GM12878 (cell line): ENCODE data around the gene GYG2. TPM values are rescaled to one million over a fixed set of nuclear protein-coding genes. Genes with fewer than 3 reads are reported as not detected.

Experiments used
- ATAC-seq: fragments of 200-7000 bp; cut with Tn5 transposase; 3 replicates; pipeline ENCODE4 v1.9.1; 2020; ENCODE audit warnings: mild to moderate bottlenecking, moderate library complexity
- BruUV-seq: library from RNA; stranded (reverse); fragments of 400-500 nt; replicated peaks from 2 replicates; lab custom pipeline; 2021; lab: Mats Ljungman, UMichigan
- CTCF ChIA-PET: fragments of 300-600 bp; sonication (Branson Sonifier 250); formaldehyde crosslinking; extraction: SDS; loops from one replicate; lab custom pipeline; 2021; ENCODE audit warnings: inconsistent platforms; lab: Yijun Ruan, JAX
- POLR2A ChIA-PET: fragments of 350-600 bp; formaldehyde crosslinking; extraction: SDS; loops from one replicate; lab custom pipeline; 2021; ENCODE audit warnings: inconsistent platforms; lab: Charles Lee
- RAD21 ChIA-PET: fragments of 300-600 bp; sonication (Branson Sonifier 250); formaldehyde crosslinking; loops from one replicate; lab custom pipeline; 2023; ENCODE audit warnings: antibody characterized with exemption; ENCODE audit not compliant: unreplicated experiment; lab: Charles Lee
- SMC1A ChIA-PET: fragments of 300-600 bp; sonication (Branson Sonifier 250); formaldehyde crosslinking; loops from one replicate; lab custom pipeline; 2023; ENCODE audit not compliant: unreplicated experiment, uncharacterized antibody; lab: Charles Lee
- DNase-seq: peaks from one replicate; pipeline ENCODE4 v3.0.0-alpha.2; 2011; ENCODE audit warnings: low read depth, low spot score
- FAIRE-seq: peaks from 3 replicates; lab custom pipeline; 2011; peaks lifted over from hg19 to GRCh38; lab: Jason Lieb, UNC
- H2AFZ ChIP-seq: 2 replicates; pipeline ENCODE4 v1.6.0; 2011; ENCODE audit warnings: low read depth, low read length, control low read depth; ENCODE audit not compliant: control insufficient read depth
- H3K27ac ChIP-seq: 2 replicates; pipeline ENCODE4 v1.5.1; 2011; ENCODE audit warnings: control low read depth; ENCODE audit not compliant: control insufficient read depth, insufficient read depth
- H3K27me3 ChIP-seq, 2 experiments: replicated peaks in 1 of 2; 2 replicates each; pipeline versions ENCODE4 v1.6.0 to v1.6.1; 2011; ENCODE audit warnings: low read length in 1 of 2; ENCODE audit not compliant: control insufficient read depth in 2 of 2, insufficient read depth in 2 of 2
- H3K36me3 ChIP-seq, 2 experiments: 2 replicates each; pipeline ENCODE4 v1.5.1; 2011; ENCODE audit warnings: low read length in 1 of 2; ENCODE audit not compliant: control insufficient read depth in 2 of 2, insufficient read depth in 2 of 2
- H3K4me1 ChIP-seq: 2 replicates; pipeline ENCODE4 v1.6.1; 2011; ENCODE audit warnings: mild to moderate bottlenecking, low read length, moderate library complexity, mixed read lengths; ENCODE audit not compliant: control insufficient read depth, insufficient read depth
- H3K4me2 ChIP-seq: 2 replicates; pipeline ENCODE4 v1.6.0; 2011; ENCODE audit warnings: control low read depth; ENCODE audit not compliant: control insufficient read depth, insufficient read depth
- H3K4me3 ChIP-seq: fragments of 200-600 bp; sonication (generic); 2 replicates; pipeline ENCODE4 v1.5.1; 2016
- H3K79me2 ChIP-seq: 2 replicates; pipeline ENCODE4 v1.6.0; 2011; ENCODE audit warnings: low read length; ENCODE audit not compliant: control insufficient read depth, insufficient read depth
- H3K9ac ChIP-seq: 2 replicates; pipeline ENCODE4 v1.8.0; 2011; ENCODE audit warnings: low read length, control low read depth, mixed read lengths; ENCODE audit not compliant: control insufficient read depth, insufficient read depth
- H3K9me3 ChIP-seq: replicated peaks from 3 replicates; pipeline ENCODE4 v1.5.1; 2011; ENCODE audit warnings: mild to moderate bottlenecking, low read length; ENCODE audit not compliant: control insufficient read depth, insufficient read depth
- H4K20me1 ChIP-seq: 2 replicates; pipeline ENCODE4 v1.6.0; 2011; ENCODE audit not compliant: control insufficient read depth, insufficient read depth
- CHD4 ChIP-seq: fragments of 200-600 bp; sonication (generic); IDR thresholded peaks from 2 replicates; pipeline ENCODE4 v1.6.1; 2016; ENCODE audit warnings: mild to moderate bottlenecking
- E2F8 ChIP-seq: fragments of 450-650 bp; IDR thresholded peaks from 2 replicates; pipeline ENCODE4 v1.6.1; 2018; ENCODE audit warnings: mild to moderate bottlenecking, low read depth, moderate library complexity; ENCODE audit not compliant: partially characterized antibody
- EED ChIP-seq: sonication (generic); IDR thresholded peaks from 2 replicates; pipeline ENCODE4 v1.6.1; 2016; ENCODE audit warnings: antibody characterized with exemption, low read depth
- ELK1 ChIP-seq: IDR thresholded peaks from 2 replicates; pipeline ENCODE4 v1.6.1; 2012; ENCODE audit warnings: low read depth, low read length, improper control_type of control experiment
- HSF1 ChIP-seq: fragments of 150-350 bp; IDR thresholded peaks from 2 replicates; pipeline ENCODE4 v1.6.1; 2014; ENCODE audit warnings: mild to moderate bottlenecking, low read depth, low read length
- IRF5 ChIP-seq: fragments of 450-650 bp; IDR thresholded peaks from 2 replicates; pipeline ENCODE4 v1.6.1; 2017; ENCODE audit warnings: borderline replicate concordance
- MLLT1 ChIP-seq: fragments of 450-650 bp; IDR thresholded peaks from 2 replicates; pipeline ENCODE4 v1.6.1; 2016; ENCODE audit warnings: mild to moderate bottlenecking
- NFYA ChIP-seq: IDR thresholded peaks from 2 replicates; pipeline ENCODE4 v1.6.1; 2011; ENCODE audit warnings: low read depth, mild to moderate bottlenecking, low read length, improper control_type of control experiment, borderline replicate concordance
- NFYB ChIP-seq: IDR thresholded peaks from 2 replicates; pipeline ENCODE4 v1.6.1; 2011; ENCODE audit warnings: low read depth, mild to moderate bottlenecking, low read length, improper control_type of control experiment, moderate library complexity; ENCODE audit not compliant: insufficient read depth
- PML ChIP-seq: IDR thresholded peaks from 2 replicates; pipeline ENCODE4 v1.6.1; 2012; ENCODE audit warnings: low read length, inconsistent platforms
- POU2F2 ChIP-seq: IDR thresholded peaks from 3 replicates; pipeline ENCODE4 v1.6.1; 2011; ENCODE audit warnings: low read depth, mild to moderate bottlenecking, low read length, borderline replicate concordance
- STAT1 ChIP-seq: fragments of 450-650 bp; conservative IDR thresholded peaks from 2 replicates; pipeline ENCODE4 v1.6.1; 2014; ENCODE audit warnings: antibody characterized with exemption, mild to moderate bottlenecking
- SUPT20H ChIP-seq: IDR thresholded peaks from 2 replicates; pipeline ENCODE4 v1.6.1; 2011; ENCODE audit warnings: low read depth, mild to moderate bottlenecking, low read length, moderate library complexity, borderline replicate concordance; ENCODE audit not compliant: control insufficient read depth
- ZNF217 ChIP-seq: fragments of 450-650 bp; IDR thresholded peaks from 2 replicates; pipeline ENCODE4 v1.6.1; 2017; ENCODE audit warnings: antibody characterized with exemption, mild to moderate bottlenecking
- ZNF622 ChIP-seq: fragments of 450-650 bp; IDR thresholded peaks from 2 replicates; pipeline ENCODE4 v1.6.1; 2017; ENCODE audit warnings: mild to moderate bottlenecking, inconsistent platforms
- WGBS: methylation state at CpG from one replicate; pipeline ENCODE4 v1.1.6; 2016; ENCODE audit warnings: low lambda C conversion rate; ENCODE audit not compliant: insufficient replicate concordance, insufficient coverage; ENCODE audit errors: missing lambda C conversion rate; 5-methylcytosine and 5-hydroxymethylcytosine counted together
- in situ Hi-C: fragments of 300-500 bp; cut with MboI; formaldehyde crosslinking; loops from 9 replicates; pipeline ENCODE4 v1.14.3; 2018; ENCODE audit warnings: mixed read lengths
- intact Hi-C: fragments of 100-400 bp; cut with micrococcal nuclease; formaldehyde crosslinking; loops from one replicate; pipeline ENCODE4 v1.14.2; 2022; ENCODE audit not compliant: unreplicated experiment
- polyA plus RNA-seq, 11 experiments: library from polyadenylated mRNA; depleted of rRNA in 4 of 11; unstranded in 6 of 11; stranded (reverse) in 5 of 11; fragments of >200 nt; fragmentation: Nextera tagmentation in 4 of 11; fragmentation: Illumina TruSeq in 1 of 11; extraction: Ambion mirVana in 4 of 11; extraction: Trizol in 1 of 11; gene quantifications; 1 replicate in 1 of 11; 2 replicates in 10 of 11; pipeline versions ENCODE4 v1.2.1 to v1.2.3, GENCODE V29; 2011 to 2016; ENCODE audit warnings: inconsistent platforms in 2 of 11, missing spikeins in 2 of 11, low read depth in 1 of 11
- total RNA-seq, 4 experiments: library from RNA; depleted of rRNA in 3 of 4; stranded (reverse); fragments of >200 nt in 3 of 4; fragmentation: Illumina TruSeq in 1 of 4; extraction: Trizol in 1 of 4; gene quantifications; 2 replicates each; pipeline versions ENCODE4 v1.2.1 to v1.2.3, GENCODE V29; 2013 to 2021

The GYG2 gene
- total and polyA plus RNA-seq, 10 of the 15 experiments (the other 5 are each of a cell fraction or from before 2014, with no cell fraction given): 0.05 TPM; not detected in 9

GRCh38 chrX:2879670-2880069, 50.9 kb downstream of the GYG2 start (continued):
- no peak for TF ChIP-seq E2F8
- TF ChIP-seq, all 136 proteins: peak for 0

GRCh38 chrX:2883770-2884169, 55.0 kb downstream of the GYG2 start:
- ATAC-seq (no peak), DNase-seq (no peak), FAIRE-seq (no peak)
- ChIA-PET RAD21 (no interaction called here), SMC1A (interaction anchor here (0.6 kb wide), 1 partner anchor 8 kb away, joined by 3 read pairs; no protein-coding TSS in a partner anchor), CTCF (interaction anchor here (0.6 kb wide), 1 partner anchor 13 kb away, joined by 4 read pairs; no protein-coding TSS in a partner anchor), POLR2A (no interaction called here)
- no peaks in the 10 kb centered on the region for H4K20me1 ChIP-seq
- H3K4me1 ChIP-seq: no peaks in the 10 kb centered on the region
- in situ Hi-C loops: no loop called here
- H3K27me3 ChIP-seq: no peaks in the 10 kb centered on the region
- H3K36me3 ChIP-seq: no peaks in the 10 kb centered on the region
- no TSS peak for BruUV-seq
- no peak overlapping the region for H2AFZ ChIP-seq
- H3K27ac ChIP-seq: no peak overlapping the region
- no peaks in the 10 kb centered on the region for H3K79me2 ChIP-seq
- no peak overlapping the region for H3K4me2 ChIP-seq
- intact Hi-C loops: no loop called here
- H3K4me3 ChIP-seq: no peak overlapping the region
- H3K9ac ChIP-seq: no peak overlapping the region
- 81% methylated on average over 14 of the region's 14 CpGs for WGBS
- H3K9me3 ChIP-seq: no peaks in the 10 kb centered on the region
- TF ChIP-seq MLLT1 (no peak), PML (no peak), CHD4 (no peak), NFYB (no peak), SUPT20H (no peak), EED (no peak), HSF1 (no peak), IRF5 (no peak), STAT1 (no peak), ZNF217 (no peak), ZNF622 (no peak), ELK1 (no peak), NFYA (no peak), POU2F2 (no peak)
